GM13976 (cell line): Measurements from ENCODE around the gene C13orf42.

ENCODE experiments used
- DNase-seq: peaks from one replicate; pipeline ENCODE4 v3.0.0; 2012; ENCODE audit warnings: low spot score
- in situ Hi-C: fragments of 300-500 bp; cut with MboI; formaldehyde crosslinking; loops from one replicate; pipeline ENCODE4 v1.12.0; 2022; ENCODE audit warnings: low sequenced_read_pairs, mixed read lengths, inconsistent platforms; ENCODE audit not compliant: unreplicated experiment
- TF ChIP-seq, protein P1 (sequence below): IDR thresholded peaks from 2 replicates; pipeline ENCODE4 v1.5.1; 2012; ENCODE audit warnings: borderline replicate concordance, mild to moderate bottlenecking; ENCODE audit not compliant: insufficient read depth; ENCODE audit errors: extremely low read depth, missing control alignments, control extremely low read depth

The C13orf42 gene

DNA sequence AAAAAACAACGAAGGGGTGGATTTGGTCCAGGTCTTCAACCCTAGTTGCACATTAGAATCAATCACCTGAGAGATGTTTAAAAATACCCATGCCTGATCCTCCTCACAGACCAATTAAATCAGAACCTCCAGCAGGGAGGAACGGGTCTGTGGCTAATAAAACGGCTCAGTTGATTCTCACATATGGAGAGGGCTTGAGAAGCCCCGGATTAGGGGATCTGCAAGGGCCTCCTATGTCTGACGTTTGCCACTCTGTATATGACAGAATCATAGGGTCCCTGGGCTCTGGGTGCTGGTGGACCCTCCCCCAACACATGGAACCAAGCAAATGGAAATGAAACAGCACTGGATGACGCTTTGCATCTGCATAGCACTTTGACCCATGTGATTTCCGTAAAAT lies 36.7 kb upstream of the C13orf42 start:
- DNase-seq, result no peak
- in situ Hi-C loops, result no loop called here
- TF ChIP-seq, protein P1, sequence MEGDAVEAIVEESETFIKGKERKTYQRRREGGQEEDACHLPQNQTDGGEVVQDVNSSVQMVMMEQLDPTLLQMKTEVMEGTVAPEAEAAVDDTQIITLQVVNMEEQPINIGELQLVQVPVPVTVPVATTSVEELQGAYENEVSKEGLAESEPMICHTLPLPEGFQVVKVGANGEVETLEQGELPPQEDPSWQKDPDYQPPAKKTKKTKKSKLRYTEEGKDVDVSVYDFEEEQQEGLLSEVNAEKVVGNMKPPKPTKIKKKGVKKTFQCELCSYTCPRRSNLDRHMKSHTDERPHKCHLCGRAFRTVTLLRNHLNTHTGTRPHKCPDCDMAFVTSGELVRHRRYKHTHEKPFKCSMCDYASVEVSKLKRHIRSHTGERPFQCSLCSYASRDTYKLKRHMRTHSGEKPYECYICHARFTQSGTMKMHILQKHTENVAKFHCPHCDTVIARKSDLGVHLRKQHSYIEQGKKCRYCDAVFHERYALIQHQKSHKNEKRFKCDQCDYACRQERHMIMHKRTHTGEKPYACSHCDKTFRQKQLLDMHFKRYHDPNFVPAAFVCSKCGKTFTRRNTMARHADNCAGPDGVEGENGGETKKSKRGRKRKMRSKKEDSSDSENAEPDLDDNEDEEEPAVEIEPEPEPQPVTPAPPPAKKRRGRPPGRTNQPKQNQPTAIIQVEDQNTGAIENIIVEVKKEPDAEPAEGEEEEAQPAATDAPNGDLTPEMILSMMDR, result no peak

DNA sequence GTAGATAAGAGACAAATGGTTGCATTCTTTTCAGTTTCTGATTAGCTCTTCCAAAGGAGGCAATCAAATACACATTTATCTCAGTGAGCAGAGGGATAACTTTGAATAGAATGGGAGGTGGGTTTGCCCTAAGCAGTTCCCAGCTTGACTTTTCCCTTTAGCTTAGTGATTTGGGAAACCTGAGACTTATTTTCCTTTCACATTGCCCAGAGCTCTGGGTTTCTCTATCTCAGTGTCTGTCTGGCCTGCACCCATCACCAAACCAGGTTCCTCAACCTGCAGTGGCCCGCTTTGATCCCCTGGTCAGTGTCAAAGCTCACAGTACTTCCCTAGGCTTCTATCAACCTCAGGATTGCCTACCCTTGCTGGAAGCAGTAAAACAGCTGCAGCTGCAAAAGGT lies 35.6 kb upstream of the C13orf42 start:
- no peak for DNase-seq
- TF ChIP-seq, protein P1, result no peak
- in situ Hi-C loops, result no loop called here

DNA sequence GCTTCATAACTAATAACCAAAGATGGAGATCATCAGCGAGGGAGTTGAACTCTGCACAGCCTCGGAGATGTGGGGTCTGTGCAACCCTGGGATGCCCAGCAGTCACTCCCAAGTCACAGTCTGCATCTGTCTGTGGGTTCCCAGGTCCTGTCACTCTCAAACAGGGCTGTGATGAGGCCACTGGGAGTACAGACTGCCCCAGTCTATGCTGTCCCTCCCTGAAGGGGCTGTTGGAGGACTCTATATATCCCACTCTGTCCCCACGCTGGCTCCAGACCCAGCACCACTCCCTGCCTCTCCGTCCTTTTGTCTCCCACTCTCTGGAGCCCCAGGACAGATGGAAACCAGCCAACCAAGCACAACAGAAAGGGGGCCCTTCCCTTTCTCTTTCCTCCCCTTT lies 26.2 kb upstream of the C13orf42 start:
- TF ChIP-seq, protein P1, result no peak
- in situ Hi-C loops, result no loop called here
- no peak for DNase-seq

DNA sequence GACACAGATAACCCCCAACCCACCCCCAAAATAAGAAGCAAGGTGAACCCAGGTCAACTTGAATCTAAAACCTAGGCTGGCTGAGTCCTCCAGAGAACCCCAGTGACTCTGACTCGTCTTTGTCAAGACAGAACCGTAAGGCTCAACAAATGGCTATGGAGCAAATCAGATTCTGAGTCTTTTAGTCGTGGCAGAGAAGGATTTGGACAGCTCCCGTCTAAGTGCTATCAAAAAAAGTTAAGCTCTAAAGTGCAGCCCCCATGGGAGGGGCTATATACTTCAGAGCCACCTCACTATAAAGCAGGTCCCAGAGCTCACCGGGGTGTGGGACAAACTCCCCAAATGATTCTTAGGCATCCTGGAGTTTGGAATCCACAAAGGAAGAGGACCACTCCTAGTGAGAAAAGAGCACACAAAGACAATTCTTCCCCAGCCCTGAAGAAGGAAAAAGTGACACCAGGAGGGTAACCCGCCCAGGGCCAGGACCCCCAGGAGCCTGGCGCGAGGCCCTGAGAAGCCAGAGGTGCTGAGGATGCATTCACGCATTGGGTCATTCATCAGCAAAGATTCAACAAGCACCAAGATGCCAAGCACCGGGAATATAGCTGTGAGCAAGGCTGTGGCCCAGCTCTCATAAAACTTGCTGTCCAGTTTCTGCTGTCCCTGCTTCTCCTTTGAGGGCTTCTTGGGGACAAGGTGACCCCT lies 25.4 kb upstream of the C13orf42 start:
- TF ChIP-seq, protein P1, result no peak
- no peak for DNase-seq
- in situ Hi-C loops, result no loop called here

DNA sequence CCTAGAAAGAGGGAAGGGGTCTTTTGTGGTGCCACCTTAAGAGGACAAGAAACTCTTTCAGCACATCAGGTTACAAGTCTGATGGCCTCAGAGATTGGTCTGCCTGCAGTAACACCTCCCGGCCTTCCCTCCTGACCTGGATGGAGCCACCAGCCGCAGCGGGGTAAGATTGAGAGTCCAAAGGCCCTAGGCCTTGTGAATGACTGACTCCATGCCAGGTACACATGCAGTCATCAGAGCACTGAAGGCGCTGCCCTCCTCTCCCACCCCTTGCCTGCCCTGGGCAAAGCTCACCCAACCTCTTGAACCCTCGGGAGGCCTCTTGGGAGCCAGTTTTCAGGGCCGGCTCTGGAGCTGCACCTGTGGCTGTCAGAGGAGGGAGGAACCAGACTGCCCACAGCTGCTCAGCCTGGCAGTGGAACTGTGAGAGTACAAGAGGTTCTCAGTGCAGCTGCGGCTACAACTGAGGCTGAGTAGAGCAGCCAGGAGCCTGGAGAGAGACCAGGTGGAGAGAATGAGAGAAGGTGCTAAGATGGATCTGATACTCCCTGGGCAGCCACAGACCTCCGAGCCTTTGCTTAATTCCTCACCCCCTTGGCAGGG lies 23.8 kb upstream of the C13orf42 start:
- in situ Hi-C loops, result no loop called here
- TF ChIP-seq, protein P1, result no peak
- no peak for DNase-seq

DNA sequence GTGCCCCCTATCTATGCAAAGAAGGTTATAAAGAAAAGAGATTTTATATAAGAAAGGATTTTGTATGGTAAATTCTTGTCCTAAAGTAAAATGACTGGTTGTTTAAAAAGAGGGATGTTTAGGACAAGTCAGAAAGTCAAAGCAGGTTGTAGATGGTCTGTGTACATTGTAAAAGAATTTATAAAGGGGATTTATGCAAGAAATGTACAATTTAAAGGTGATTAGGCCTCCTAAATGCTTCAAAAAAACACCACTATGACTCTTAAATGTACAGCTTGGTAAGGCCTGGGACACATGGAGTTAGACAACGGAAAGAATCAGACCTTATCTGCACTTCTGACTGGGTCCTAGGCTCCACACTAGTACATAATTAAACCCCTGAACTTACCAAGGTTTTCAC lies 19.3 kb upstream of the C13orf42 start:
- TF ChIP-seq, protein P1, result no peak
- DNase-seq, result no peak
- in situ Hi-C loops, result no loop called here
